Umbilical cord (tissue), 2 donors: Measurements from ENCODE around the gene ZNF710. TPM values are rescaled to one million over a fixed set of nuclear protein-coding genes. Genes with fewer than 3 reads are reported as not detected.
"Not testable (repeated sequence)": the region's sequence is repeated elsewhere in the genome, so short reads cannot be mapped to it uniquely, and the experiment has no call there.

ENCODE experiments used
- DNase-seq: peaks from one replicate; pipeline ENCODE4 v3.0.0-alpha.2; 2015; ENCODE audit warnings: low spot score
- total RNA-seq: library from RNA; depleted of rRNA; stranded (reverse); fragments of >200 nt; gene quantifications from one replicate; pipeline ENCODE4 v1.2.3, GENCODE V29; 2014; ENCODE audit warnings: low replicate concordance; ENCODE audit not compliant: insufficient read depth

The ZNF710 gene, protein sequence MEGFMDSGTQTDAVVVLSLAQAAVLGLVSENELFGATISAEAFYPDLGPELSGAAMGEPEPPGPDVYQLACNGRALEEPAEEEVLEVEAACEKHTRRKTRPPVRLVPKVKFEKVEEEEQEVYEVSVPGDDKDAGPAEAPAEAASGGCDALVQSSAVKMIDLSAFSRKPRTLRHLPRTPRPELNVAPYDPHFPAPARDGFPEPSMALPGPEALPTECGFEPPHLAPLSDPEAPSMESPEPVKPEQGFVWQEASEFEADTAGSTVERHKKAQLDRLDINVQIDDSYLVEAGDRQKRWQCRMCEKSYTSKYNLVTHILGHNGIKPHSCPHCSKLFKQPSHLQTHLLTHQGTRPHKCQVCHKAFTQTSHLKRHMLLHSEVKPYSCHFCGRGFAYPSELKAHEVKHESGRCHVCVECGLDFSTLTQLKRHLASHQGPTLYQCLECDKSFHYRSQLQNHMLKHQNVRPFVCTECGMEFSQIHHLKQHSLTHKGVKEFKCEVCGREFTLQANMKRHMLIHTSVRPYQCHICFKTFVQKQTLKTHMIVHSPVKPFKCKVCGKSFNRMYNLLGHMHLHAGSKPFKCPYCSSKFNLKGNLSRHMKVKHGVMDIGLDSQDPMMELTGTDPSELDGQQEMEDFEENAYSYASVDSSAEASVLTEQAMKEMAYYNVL
- total RNA-seq = 9.4 TPM

GRCh38 chr15:90001062-90001682 is at the start of gene ZNF710:
Gene ZNF710 (plus strand): TSS chr15:90001324. CDS start chr15:90067138, 65,814 bp downstream.
- DNase-seq = peak; percentile 90

- DNase-seq = no peak
Observed at GRCh38 chr15:89954541-89954940, 46.6 kb upstream of the ZNF710 start.

GRCh38 chr15:89955449-89955998 is 45.6 kb upstream of the ZNF710 start:
- not testable (repeated sequence) for DNase-seq

DNA sequence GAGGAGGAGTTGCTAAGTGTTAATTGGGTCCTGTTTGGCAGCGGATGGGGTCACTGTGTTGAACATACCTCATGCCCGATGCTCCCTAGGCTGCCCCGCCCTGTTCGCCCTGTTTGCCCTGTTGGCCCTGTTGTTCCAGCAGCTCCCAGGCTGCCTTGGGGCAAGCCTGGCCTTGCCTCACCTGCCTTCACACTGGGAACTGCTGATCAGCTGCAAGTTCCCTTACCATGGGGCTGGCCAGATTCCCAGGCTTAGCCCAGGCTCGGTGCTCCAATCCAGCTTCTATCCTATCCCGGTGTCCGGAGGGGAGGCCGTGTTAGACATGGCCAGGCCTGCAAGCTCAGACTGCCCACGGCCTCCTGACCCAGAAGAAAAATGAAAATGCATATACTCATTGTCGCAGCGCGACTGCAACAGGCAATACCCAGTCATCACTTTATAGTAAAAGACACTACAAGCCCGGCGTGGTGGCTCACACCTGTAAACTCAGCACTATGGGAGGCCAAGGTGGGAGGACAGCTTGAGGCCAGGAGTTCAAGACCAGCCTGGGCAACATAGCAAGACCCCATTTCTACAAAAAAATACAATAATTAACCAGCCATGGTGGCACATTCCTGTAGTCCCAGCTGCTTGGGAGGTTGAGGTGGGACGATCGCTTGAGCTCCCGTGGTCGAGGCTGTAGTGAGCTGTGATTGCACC is 42.9 kb upstream of the ZNF710 start:
- DNase-seq = peak; percentile 24

GRCh38 chr15:89963301-89964231 is 37.6 kb upstream of the ZNF710 start:
- DNase-seq = no peak

- no peak for DNase-seq
Observed at GRCh38 chr15:89964232-89964954, 36.7 kb upstream of the ZNF710 start.

DNA sequence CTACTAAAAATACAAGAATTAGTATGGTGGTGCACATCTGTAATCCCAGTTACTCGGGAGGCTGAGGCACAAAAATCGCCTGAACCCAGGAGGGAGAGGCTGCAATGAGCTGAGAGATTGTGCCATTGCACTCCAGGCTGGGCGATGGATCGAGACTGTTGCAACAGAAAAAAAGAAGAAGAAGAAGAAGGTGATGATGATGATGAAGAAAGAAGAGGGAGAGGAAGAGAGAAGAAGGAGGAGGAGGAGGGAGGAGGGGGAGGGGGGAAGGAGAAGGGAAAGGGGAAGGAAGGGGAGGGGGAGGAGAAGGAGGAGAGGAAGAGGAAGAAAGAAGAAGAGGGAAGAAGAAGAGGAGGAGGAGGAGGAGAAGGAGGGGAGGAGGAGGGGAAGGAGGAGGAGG is 33.2 kb upstream of the ZNF710 start:
- no peak for DNase-seq

- peak; percentile 63 for DNase-seq
Observed at GRCh38 chr15:89971592-89971997, 29.5 kb upstream of the ZNF710 start.

DNA sequence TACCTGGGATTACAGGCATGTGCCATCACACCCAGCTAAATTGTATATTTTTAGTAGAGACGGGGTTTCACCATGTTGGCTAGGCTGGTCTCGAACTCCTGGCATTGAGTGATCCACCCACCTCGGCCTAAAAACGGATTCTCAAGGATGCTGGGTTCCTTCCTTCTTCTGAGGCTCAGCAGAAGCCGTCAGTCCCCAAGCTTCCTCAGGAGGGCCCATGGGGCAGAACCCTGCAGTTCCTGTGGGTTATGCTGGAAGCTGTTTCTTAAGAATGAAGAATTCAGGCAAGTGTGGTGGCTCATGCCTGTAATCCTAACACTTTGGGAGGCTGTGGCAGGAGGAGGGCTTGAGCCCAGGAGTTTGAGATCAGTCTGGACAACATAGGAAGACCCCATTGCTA is 29.0 kb upstream of the ZNF710 start:
- DNase-seq = no peak

GRCh38 chr15:89975482-89976245 is 25.5 kb upstream of the ZNF710 start:
- no peak for DNase-seq

- no peak for DNase-seq
Observed at GRCh38 chr15:89976246-89976600, 24.9 kb upstream of the ZNF710 start.

- DNase-seq = not testable (repeated sequence)
Observed at GRCh38 chr15:89977836-89978235, 23.3 kb upstream of the ZNF710 start.

GRCh38 chr15:89978914-89979313 is 22.2 kb upstream of the ZNF710 start:
- no peak for DNase-seq

DNA sequence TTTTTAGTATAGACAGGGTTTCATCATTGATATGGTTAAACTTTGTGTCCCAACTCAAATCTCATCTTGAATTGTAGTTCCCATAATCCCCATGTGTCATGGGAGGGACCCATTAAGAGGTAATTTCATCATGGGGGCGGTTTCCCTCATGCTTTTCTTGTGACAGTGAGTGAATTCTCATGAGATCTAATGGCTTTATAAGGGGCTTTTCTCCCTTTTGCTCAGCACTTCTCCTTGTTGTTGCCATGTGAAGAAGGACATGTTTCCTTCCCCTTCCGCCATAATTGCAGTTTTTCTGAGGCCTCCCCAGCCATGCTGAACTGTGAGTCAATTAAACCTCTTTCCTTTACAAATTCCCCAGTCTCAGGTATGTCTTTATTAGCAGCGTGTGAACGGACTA is 20.2 kb upstream of the ZNF710 start:
- DNase-seq = no peak

- DNase-seq = no peak
Observed at GRCh38 chr15:89982315-89983055, 18.6 kb upstream of the ZNF710 start.

GRCh38 chr15:89984001-89984400 is 17.1 kb upstream of the ZNF710 start:
- DNase-seq = no peak

DNA sequence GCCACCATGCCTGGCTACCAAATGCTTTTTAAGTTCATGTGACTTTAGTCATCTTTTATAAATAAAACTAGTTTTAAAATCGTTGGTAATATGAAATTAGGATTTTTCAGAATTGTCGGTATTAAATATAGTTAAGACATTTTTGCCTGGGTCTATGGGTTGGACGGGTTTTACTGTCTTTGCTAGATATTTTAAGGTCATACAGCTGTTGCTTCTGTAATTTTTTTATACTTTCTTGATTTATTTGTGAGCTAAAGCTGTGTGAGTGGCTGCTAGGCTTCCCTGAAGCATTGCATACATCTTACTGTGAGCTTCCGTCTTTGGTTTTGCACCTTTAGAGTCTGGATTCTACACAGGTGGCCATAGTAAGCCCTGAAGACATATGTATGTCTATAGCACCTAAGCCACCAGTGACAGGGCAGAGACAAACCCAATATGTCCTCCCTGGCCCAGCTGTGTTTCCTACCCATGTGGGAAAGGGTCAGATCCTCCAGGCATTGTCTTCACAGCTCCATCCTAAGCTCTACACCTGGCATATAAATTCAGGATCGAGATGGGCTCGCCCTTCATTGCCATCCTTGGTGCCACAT is 16.6 kb upstream of the ZNF710 start:
- DNase-seq = no peak

DNA sequence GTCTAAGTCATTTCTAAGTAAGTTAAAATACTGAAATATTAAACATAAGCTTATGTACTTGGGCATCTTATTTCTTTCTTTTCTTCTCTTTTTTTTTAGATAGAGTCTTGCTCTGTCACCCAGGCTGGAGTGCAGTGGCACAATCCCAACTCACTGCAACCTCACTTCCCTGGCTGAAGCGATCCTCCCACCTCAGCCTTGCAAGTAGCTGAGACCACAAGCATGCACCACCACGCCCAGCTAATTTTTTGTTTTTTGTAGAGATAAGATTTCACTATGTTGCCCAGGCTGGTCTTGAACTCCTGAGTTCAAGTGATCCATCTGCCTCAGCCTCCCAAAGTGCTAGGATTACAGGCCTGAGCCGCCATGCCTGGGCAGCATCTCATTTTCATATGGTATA is 16.0 kb upstream of the ZNF710 start:
- DNase-seq = no peak
